Natural killer cell (primary cell): ENCODE data around the gene PRICKLE2. TPM values are rescaled to one million over a fixed set of nuclear protein-coding genes. Genes with fewer than 3 reads are reported as not detected.
A peak's percentile ranks its signal among the peaks of the same experiment; 100 is the strongest.

Source experiments
- ATAC-seq, 3 donors: fragments of 150-1000 bp in 2 of 3; fragments of 200-7000 bp in 1 of 3; cut with Tn5 transposase; 1 replicate in 1 of 3; 2 replicates in 2 of 3; pipeline ENCODE4 v1.10.0; 2021; ENCODE audit warnings: mild to moderate bottlenecking in 2 of 3, moderate library complexity in 2 of 3
- DNase-seq, 2 donors: peaks; one replicate each; pipeline versions ENCODE4 v3.0.0 to v3.0.0-alpha.2; 2013 to 2021; ENCODE audit warnings: mixed read lengths in 1 of 2
- H3K27ac ChIP-seq: one replicate; pipeline ENCODE4 v1.5.1; 2013; ENCODE audit warnings: mild to moderate bottlenecking, low read length
- H3K27me3 ChIP-seq: one replicate; pipeline ENCODE4 v1.6.1; 2013; ENCODE audit warnings: low read length; ENCODE audit not compliant: control insufficient read depth, insufficient read depth
- H3K36me3 ChIP-seq: one replicate; pipeline ENCODE4 v1.6.1; 2013; ENCODE audit warnings: low read length; ENCODE audit not compliant: control insufficient read depth, insufficient read depth
- H3K4me1 ChIP-seq: one replicate; pipeline ENCODE4 v1.6.1; 2013; ENCODE audit warnings: low read length; ENCODE audit not compliant: control insufficient read depth, insufficient read depth
- H3K4me3 ChIP-seq: one replicate; pipeline ENCODE4 v1.5.1; 2013; ENCODE audit warnings: low read length
- H3K9me3 ChIP-seq: one replicate; pipeline ENCODE4 v1.6.1; 2013; ENCODE audit warnings: low read length; ENCODE audit not compliant: control insufficient read depth, insufficient read depth
- H3K27ac Mint-ChIP-seq, 2 donors: one replicate each; pipeline ENCODE4 v1.8.0; 2022; ENCODE audit warnings: mild to moderate bottlenecking in 2 of 2, mixed read lengths in 2 of 2, moderate library complexity in 1 of 2
- H3K27me3 Mint-ChIP-seq, 2 donors: one replicate each; pipeline ENCODE4 v1.8.0; 2022; ENCODE audit warnings: low read depth in 2 of 2, mixed read lengths in 2 of 2
- H3K36me3 Mint-ChIP-seq: one replicate; pipeline ENCODE4 v1.8.0; 2022; ENCODE audit warnings: mixed read lengths
- H3K4me1 Mint-ChIP-seq, 2 donors: one replicate each; pipeline ENCODE4 v1.8.0; 2022; ENCODE audit warnings: mixed read lengths in 2 of 2
- H3K4me3 Mint-ChIP-seq: one replicate; pipeline ENCODE4 v1.8.0; 2022; ENCODE audit warnings: mild to moderate bottlenecking, moderate library complexity, mixed read lengths
- H3K9me3 Mint-ChIP-seq, 2 donors: one replicate each; pipeline ENCODE4 v1.8.0; 2022; ENCODE audit warnings: mixed read lengths in 2 of 2
- CTCF ChIP-seq: fragments of 200-600 bp; IDR thresholded peaks from one replicate; pipeline ENCODE4 v1.8.0; 2022; ENCODE audit warnings: antibody characterized with exemption
- WGBS: methylation state at CpG from one replicate; pipeline ENCODE4 v1.1.7; 2013; ENCODE audit warnings: missing lambda C conversion rate; ENCODE audit not compliant: insufficient coverage; 5-methylcytosine and 5-hydroxymethylcytosine counted together
- intact Hi-C: fragments of 100-400 bp; cut with micrococcal nuclease; formaldehyde crosslinking; loops from one replicate; pipeline ENCODE4 v1.14.2; 2022
- total RNA-seq, 4 donors: library from RNA; stranded (reverse); fragments of 120-200 nt in 1 of 4; gene quantifications; one replicate each; pipeline versions ENCODE4 v1.2.3 to v1.2.4, GENCODE V29; 2013 to 2022

Gene PRICKLE2
- total RNA-seq, 3 donors from 2014 or later (not counting 1 experiment from before 2014, with no cell fraction given) = 0.07 to 3.3 (median 1.8) TPM

- Histone ChIP-seq H3K4me1 (no peaks in the 10 kb centered on the region), H3K27ac (no peak overlapping the region), H3K36me3 (no peaks in the 10 kb centered on the region), H3K4me3 (no peak overlapping the region), H3K9me3 (no peaks in the 10 kb centered on the region), H3K27me3 (no peaks in the 10 kb centered on the region)
- ATAC-seq (no peak), DNase-seq (no peak)
- TF ChIP-seq CTCF = no peak
- Mint-ChIP-seq H3K27me3 (no peaks in the 10 kb centered on the region), H3K27ac (no peak overlapping the region), H3K4me3 (no peak overlapping the region), H3K4me1 (no peaks in the 10 kb centered on the region), H3K36me3 (no peaks in the 10 kb centered on the region), H3K9me3 (peaks cover under 1 to 3% of the 10 kb centered on the region in 2 donors)
- intact Hi-C loops = no loop called here
- WGBS = no CpG with 5 or more reads among the region's 1 CpG
These were observed 2.8 kb upstream of the PRICKLE2 start for GRCh38 chr3:64228110-64228509.

GRCh38 chr3:64226730-64227129 lies 1.5 kb upstream of the PRICKLE2 start:
- DNase-seq (no peak), ATAC-seq (no peak)
- 88% methylated on average over 3 of the region's 3 CpGs for WGBS
- H3K9me3 Mint-ChIP-seq = no peaks in the 10 kb centered on the region
- intact Hi-C loops = no loop called here
- TF ChIP-seq CTCF = no peak
- Histone ChIP-seq H3K4me3 (no peak overlapping the region), H3K9me3 (no peaks in the 10 kb centered on the region), H3K27me3 (no peaks in the 10 kb centered on the region), H3K36me3 (no peaks in the 10 kb centered on the region), H3K4me1 (no peaks in the 10 kb centered on the region), H3K27ac (no peak overlapping the region)
- H3K27ac Mint-ChIP-seq = no peak overlapping the region
- H3K36me3 Mint-ChIP-seq = no peaks in the 10 kb centered on the region
- H3K27me3 Mint-ChIP-seq = no peaks in the 10 kb centered on the region
- no peak overlapping the region for H3K4me3 Mint-ChIP-seq
- H3K4me1 Mint-ChIP-seq = no peaks in the 10 kb centered on the region

- 70% methylated on average over 5 of the region's 7 CpGs for WGBS
- Histone ChIP-seq H3K36me3 (no peaks in the 10 kb centered on the region), H3K4me1 (no peaks in the 10 kb centered on the region), H3K4me3 (no peak overlapping the region), H3K9me3 (no peaks in the 10 kb centered on the region), H3K27me3 (no peaks in the 10 kb centered on the region), H3K27ac (no peak overlapping the region)
- H3K27ac Mint-ChIP-seq = peak overlapping the region in 1 of 2 donors; percentile 75
- H3K4me3 Mint-ChIP-seq = no peak overlapping the region
- no peak for DNase-seq
- no peak for TF ChIP-seq CTCF
- H3K9me3 Mint-ChIP-seq = no peaks in the 10 kb centered on the region
- no peaks in the 10 kb centered on the region for H3K36me3 Mint-ChIP-seq
- H3K27me3 Mint-ChIP-seq = no peaks in the 10 kb centered on the region
- intact Hi-C loops = no loop called here
- peak in 1 of 3 donors; percentile 18 for ATAC-seq
- H3K4me1 Mint-ChIP-seq = no peaks in the 10 kb centered on the region
These were observed 631 bp upstream of the PRICKLE2 start for GRCh38 chr3:64225695-64226499.
